AG04449 (cell line): ENCODE data around the gene ANAPC2.

Experiments
- CTCF ChIA-PET: fragments of 350-600 bp; formaldehyde crosslinking; extraction: SDS; loops from one replicate; lab custom pipeline; 2021; ENCODE audit warnings: antibody characterized with exemption; lab: Yijun Ruan, JAX
- POLR2A ChIA-PET: fragments of 400-600, 350-600 bp; formaldehyde crosslinking; extraction: SDS; loops from one replicate; lab custom pipeline; 2020; ENCODE audit warnings: antibody characterized with exemption, inconsistent platforms; lab: Yijun Ruan, JAX
- DNase-seq: peaks from one replicate; pipeline ENCODE4 v3.0.0-alpha.2; 2010; ENCODE audit warnings: low read depth, low spot score
- H3K4me3 ChIP-seq: 2 replicates; pipeline ENCODE4 v1.5.1; 2011; ENCODE audit warnings: low read depth, mild to moderate bottlenecking, control low read depth, low read length
- TF ChIP-seq, protein P1 (sequence below): IDR thresholded peaks from one replicate; pipeline ENCODE4 v1.5.1; 2011; ENCODE audit warnings: mild to moderate bottlenecking, moderate library complexity, low read length, control low read depth, inconsistent platforms; ENCODE audit not compliant: insufficient read depth; ENCODE audit errors: missing control alignments

Gene ANAPC2

DNA sequence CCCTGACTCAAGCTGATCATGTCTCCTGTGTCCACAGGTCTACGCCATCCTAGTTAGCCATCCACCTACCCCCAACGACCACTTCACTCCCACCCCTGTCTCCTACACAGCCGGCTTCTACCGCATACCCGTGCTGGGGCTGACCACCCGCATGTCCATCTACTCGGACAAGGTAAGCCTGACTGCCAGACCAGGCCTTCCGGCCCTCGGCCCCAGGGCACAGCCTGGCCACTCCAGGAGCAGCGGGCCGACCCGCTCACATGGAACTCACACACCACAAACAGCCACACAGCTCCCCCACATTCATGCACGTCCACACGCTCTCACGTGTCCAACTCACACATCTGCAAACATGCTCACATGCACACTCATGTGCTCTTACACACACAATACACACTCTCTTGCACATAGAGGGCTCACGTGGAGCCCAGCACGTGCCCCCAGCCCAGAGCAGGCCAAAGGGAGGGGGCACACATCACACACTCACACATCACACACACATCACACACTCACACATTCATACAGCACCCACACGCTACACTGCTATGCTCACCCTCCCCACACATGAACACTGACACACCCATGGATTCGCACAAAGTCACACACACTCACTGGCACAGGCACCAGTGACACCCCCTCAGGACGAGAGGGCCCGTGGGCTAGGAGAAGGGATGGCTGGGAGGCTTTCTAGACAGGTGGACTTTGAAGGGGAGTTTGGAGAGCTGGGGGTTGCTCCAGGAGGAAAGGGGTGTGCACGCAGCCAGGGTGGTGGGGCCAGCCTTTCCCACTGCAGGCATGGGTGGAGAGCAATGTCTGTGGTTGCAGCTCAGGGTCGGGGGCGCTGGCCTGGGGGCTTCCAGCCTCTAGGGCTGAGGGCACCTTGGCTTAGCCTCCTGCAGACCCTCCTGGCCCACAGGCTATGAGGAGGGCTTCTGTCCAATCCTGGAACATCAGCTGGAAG, 46.1 kb downstream of the ANAPC2 start:
- H3K4me3 ChIP-seq, result no peak overlapping the region
- no peak for DNase-seq
- TF ChIP-seq, protein P1, sequence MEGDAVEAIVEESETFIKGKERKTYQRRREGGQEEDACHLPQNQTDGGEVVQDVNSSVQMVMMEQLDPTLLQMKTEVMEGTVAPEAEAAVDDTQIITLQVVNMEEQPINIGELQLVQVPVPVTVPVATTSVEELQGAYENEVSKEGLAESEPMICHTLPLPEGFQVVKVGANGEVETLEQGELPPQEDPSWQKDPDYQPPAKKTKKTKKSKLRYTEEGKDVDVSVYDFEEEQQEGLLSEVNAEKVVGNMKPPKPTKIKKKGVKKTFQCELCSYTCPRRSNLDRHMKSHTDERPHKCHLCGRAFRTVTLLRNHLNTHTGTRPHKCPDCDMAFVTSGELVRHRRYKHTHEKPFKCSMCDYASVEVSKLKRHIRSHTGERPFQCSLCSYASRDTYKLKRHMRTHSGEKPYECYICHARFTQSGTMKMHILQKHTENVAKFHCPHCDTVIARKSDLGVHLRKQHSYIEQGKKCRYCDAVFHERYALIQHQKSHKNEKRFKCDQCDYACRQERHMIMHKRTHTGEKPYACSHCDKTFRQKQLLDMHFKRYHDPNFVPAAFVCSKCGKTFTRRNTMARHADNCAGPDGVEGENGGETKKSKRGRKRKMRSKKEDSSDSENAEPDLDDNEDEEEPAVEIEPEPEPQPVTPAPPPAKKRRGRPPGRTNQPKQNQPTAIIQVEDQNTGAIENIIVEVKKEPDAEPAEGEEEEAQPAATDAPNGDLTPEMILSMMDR, result no peak
- ChIA-PET POLR2A (no interaction called here), CTCF (no interaction called here)

DNA sequence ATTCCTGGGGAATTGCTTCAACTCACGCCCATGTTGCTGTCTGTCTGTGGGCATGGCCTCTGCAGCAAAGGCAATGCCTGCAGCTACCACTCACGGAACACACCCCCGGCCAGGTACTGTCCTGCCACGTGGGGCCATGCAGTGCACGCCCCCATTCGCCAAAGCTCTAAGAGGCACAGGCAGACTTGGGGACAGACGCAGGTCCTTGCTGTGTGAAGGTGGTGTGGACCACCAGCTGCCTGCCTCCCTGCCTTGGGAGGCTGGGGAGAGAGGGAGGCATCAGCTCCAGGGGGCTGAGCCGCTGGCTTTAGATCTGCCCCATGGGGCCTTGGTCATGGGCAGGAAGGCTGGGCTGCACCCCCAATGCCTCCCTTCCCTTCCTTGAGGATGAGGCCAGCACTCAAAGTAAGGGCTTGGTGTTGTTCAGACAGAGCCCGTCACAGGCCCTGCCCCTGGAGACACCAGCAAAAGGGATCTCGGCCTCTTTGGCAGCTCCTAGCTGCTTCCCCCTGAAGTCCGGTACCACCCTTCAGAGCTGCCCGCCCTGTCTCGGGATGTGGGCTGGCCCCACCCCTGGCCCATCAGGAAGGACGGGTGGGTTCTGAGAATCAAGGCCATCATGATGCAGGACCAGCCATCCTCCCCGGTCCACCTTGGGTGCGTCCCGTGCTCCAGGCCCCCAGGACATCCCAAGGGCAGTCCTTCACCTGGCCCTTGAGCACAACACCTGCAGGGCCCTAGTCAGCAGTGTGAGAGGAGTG, 47.1 kb downstream of the ANAPC2 start:
- DNase-seq, result no peak
- TF ChIP-seq, protein P1, result no peak
- H3K4me3 ChIP-seq, result no peak overlapping the region
- ChIA-PET CTCF (no interaction called here), POLR2A (no interaction called here)

- no peak overlapping the region for H3K4me3 ChIP-seq
- CTCF ChIA-PET, result interaction anchor here (0.9 kb wide), 1 partner anchor 96 kb away, joined by 3 read pairs; no protein-coding TSS in a partner anchor
- TF ChIP-seq, protein P1, result no peak
- POLR2A ChIA-PET, result no interaction called here
- no peak for DNase-seq
Measured at GRCh38 chr9:137140151-137141012, 48.0 kb downstream of the ANAPC2 start.

DNA sequence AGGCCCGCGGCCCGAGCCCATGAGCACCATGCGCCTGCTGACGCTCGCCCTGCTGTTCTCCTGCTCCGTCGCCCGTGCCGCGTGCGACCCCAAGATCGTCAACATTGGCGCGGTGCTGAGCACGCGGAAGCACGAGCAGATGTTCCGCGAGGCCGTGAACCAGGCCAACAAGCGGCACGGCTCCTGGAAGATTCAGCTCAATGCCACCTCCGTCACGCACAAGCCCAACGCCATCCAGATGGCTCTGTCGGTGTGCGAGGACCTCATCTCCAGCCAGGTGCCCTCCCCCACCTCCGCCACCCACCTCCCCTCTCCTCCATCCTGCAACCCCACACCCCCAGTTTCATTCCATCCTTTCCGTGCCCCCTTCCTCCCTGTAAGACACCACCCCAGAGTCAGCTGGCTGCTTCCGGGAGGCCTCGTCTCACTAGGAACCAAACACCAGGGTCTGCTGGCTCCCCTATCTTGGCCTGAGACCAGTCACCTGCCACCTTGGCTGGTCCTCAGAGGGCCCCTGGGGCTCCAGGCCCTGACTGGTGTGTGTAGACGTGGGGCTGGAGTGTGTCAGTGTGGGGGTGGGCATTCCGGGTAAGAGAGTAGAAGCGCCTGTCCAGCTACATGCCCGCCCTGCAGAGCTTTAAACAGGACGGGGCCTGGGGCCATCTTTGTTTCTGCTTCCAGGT, 48.8 kb downstream of the ANAPC2 start:
- CTCF ChIA-PET, result interaction anchor here (0.9 kb wide), 1 partner anchor 97 kb away, joined by 3 read pairs; no protein-coding TSS in a partner anchor
- no peak for DNase-seq
- H3K4me3 ChIP-seq, result no peak overlapping the region
- TF ChIP-seq, protein P1, result no peak
- POLR2A ChIA-PET, result no interaction called here

GRCh38 chr9:137138722-137139467, 49.5 kb downstream of the ANAPC2 start, which contains the start of gene GRIN1:
Gene GRIN1 (plus strand): TSS chr9:137139154. CDS start chr9:137139487, 333 bp downstream.
- ChIA-PET CTCF (interaction anchor here (1.2 to 1.6 kb wide), 3 partner anchors 10 to 98 kb away, joined by 3 to 4 read pairs (median 4); no protein-coding TSS in a partner anchor), POLR2A (no interaction called here)
- no peak within 1 kb of the TSS for H3K4me3 ChIP-seq
- no peak for DNase-seq
- TF ChIP-seq, protein P1, result no peak
